Activated T-helper 1 cell treated with anti-CD3 and anti-CD28 coated beads, Interleukin-12 subunit alpha, Interleukin-12 subunit beta, Interleukin-2, Interleukin-4 antibody, amounts not matched to agents 30 ng/mL and 10 ng/mL and 1 ng/mL, durations not matched to agents 14 hours and 24 hours and 36 hours (primary cell): ENCODE measurements around the gene BTBD9. TPM values are rescaled to one million over a fixed set of nuclear protein-coding genes. Genes with fewer than 3 reads are reported as not detected.

Experiments
- DNase-seq: peaks from one replicate; pipeline ENCODE4 v3.0.0; 2021; ENCODE audit warnings: low spot score
- H3K27ac Mint-ChIP-seq: one replicate; pipeline ENCODE4 v1.8.0; 2021; ENCODE audit warnings: mild to moderate bottlenecking, mixed read lengths
- H3K27me3 Mint-ChIP-seq: one replicate; pipeline ENCODE4 v1.8.0; 2022; ENCODE audit warnings: mild to moderate bottlenecking, moderate library complexity, mixed read lengths; ENCODE audit not compliant: insufficient read depth
- H3K36me3 Mint-ChIP-seq: one replicate; pipeline ENCODE4 v1.8.0; 2021; ENCODE audit warnings: low read depth, mixed read lengths
- H3K4me1 Mint-ChIP-seq: one replicate; pipeline ENCODE4 v1.8.0; 2021; ENCODE audit warnings: low read depth, mixed read lengths
- H3K4me3 Mint-ChIP-seq: one replicate; pipeline ENCODE4 v1.8.0; 2021; ENCODE audit warnings: mild to moderate bottlenecking, moderate library complexity, mixed read lengths
- H3K9me3 Mint-ChIP-seq: one replicate; pipeline ENCODE4 v1.8.0; 2021; ENCODE audit warnings: mixed read lengths
- intact Hi-C: fragments of 100-400 bp; cut with micrococcal nuclease; formaldehyde crosslinking; loops from one replicate; pipeline ENCODE4 v1.15.1; 2024
- total RNA-seq: library from RNA; stranded (reverse); gene quantifications from 2 replicates; pipeline ENCODE4 v1.2.3, GENCODE V29; 2022

BTBD9 gene
- total RNA-seq, 1 donor from 2014 or later = 14.5 TPM

DNA sequence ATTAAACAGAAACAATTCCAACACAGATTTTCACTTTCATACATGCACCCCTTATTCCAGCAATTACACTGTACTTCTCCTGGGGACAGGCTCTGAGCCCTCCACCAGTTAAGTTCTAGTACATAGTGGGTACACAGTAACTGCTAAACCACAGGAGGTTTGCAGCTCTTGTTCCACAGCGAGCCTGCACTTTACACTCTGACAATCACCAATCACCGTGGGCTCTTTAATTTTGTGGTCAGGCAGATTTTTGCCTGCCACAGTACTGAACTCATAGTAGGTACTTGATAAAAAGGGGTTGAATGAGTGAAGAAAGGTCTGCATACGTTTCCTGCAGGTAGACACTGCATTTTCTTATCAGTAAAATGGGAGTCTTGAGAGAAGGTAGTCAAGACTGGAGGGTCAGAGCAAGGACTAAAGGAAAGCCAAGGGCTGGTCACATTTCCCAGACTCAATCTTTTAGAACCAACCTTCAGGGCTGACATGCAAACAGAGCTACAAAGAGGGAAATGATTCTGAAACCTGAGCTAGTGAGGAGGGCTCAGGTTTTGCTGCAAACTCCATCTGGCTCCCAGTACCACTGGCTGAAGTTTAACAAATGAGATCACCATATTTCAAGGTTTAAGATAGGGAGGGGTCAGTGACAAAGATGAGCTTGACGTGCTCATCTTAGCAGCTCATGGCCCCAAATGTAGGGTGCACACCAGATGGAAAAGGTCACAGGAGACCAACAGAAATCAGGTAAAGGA lies 404.6 kb downstream of the BTBD9 start:
- Mint-ChIP-seq H3K27me3 (no peaks in the 10 kb centered on the region), H3K4me1 (no peaks in the 10 kb centered on the region), H3K4me3 (no peak overlapping the region), H3K27ac (no peak overlapping the region), H3K36me3 (no peaks in the 10 kb centered on the region), H3K9me3 (no peaks in the 10 kb centered on the region)
- DNase-seq = no peak
- intact Hi-C loops = no loop called here

DNA sequence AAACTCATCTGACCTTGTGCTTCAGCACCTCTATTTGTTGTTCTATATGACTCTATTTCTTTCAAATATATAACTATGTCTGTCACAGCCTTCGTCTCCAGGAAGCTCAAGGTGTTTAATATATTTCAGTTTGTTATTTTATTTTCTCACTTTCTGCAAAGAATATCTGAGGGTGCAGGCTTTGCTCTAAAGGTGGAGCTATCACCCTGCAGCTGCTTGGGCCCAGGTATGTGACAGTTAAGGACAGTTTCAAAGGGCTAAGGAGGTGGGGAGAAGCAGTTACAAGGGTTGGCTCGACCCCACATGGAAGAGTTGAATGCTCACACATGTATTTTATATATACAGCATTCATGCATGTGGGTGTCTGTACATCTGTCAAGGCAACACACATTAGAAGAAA lies 405.6 kb downstream of the BTBD9 start:
- Mint-ChIP-seq H3K4me1 (no peaks in the 10 kb centered on the region), H3K36me3 (no peaks in the 10 kb centered on the region), H3K9me3 (no peaks in the 10 kb centered on the region), H3K4me3 (no peak overlapping the region), H3K27ac (no peak overlapping the region), H3K27me3 (no peaks in the 10 kb centered on the region)
- no peak for DNase-seq
- intact Hi-C loops = no loop called here

DNA sequence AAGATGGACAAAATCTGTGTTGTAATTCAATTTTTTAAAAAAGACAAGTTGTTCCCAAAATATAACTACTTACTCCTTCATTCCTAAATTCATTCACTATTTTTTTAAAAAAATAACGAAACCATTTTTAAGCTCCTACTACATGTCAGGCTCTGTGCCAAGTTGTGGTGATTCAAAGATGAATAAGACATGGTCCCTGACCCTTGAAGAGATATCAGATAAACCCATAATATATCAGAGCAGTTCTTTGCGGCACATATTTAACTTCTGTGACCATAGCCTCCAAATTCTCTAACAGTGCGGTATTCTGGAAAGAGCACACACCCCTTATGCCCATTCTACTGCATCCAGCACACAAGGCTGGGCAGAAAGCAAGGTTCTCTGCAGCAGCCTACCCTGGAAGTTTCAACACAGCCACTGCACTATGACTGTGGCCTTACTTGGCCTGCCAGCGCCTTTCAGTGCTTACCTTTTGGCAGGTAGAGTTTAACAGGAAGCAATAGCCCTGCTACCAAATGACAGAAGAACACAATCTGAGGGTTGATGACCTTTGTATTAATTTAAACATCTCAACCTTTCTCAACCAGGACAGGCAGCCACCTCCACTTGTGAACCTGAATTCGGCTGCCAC lies 406.5 kb downstream of the BTBD9 start:
- H3K4me1 Mint-ChIP-seq = no peaks in the 10 kb centered on the region
- DNase-seq = no peak
- H3K27ac Mint-ChIP-seq = no peak overlapping the region
- no peaks in the 10 kb centered on the region for H3K36me3 Mint-ChIP-seq
- intact Hi-C loops = no loop called here
- H3K9me3 Mint-ChIP-seq = no peaks in the 10 kb centered on the region
- no peak overlapping the region for H3K4me3 Mint-ChIP-seq
- no peaks in the 10 kb centered on the region for H3K27me3 Mint-ChIP-seq

DNA sequence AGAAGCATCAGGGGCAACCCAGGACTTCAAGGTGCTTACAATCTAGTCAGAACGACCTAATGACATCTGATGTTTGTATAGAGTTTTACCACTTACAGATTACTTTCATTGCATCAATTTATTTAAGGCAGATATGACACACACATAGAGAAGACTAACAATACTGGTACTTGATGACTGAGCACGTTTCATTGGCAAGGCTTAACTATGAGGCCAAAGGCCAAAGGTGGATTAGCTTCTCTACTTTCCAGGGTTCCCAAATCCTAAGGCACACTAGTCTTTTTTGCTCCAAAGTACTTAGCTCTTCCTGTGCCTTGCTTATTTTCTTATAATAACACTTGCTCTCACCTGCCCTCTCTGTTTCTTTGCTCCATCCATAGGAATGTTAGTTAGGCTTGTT lies 414.0 kb downstream of the BTBD9 start:
- no peak for DNase-seq
- no peak overlapping the region for H3K27ac Mint-ChIP-seq
- H3K9me3 Mint-ChIP-seq = no peaks in the 10 kb centered on the region
- H3K4me3 Mint-ChIP-seq = no peak overlapping the region
- intact Hi-C loops = no loop called here
- H3K4me1 Mint-ChIP-seq = no peaks in the 10 kb centered on the region
- no peaks in the 10 kb centered on the region for H3K36me3 Mint-ChIP-seq
- no peaks in the 10 kb centered on the region for H3K27me3 Mint-ChIP-seq

DNA sequence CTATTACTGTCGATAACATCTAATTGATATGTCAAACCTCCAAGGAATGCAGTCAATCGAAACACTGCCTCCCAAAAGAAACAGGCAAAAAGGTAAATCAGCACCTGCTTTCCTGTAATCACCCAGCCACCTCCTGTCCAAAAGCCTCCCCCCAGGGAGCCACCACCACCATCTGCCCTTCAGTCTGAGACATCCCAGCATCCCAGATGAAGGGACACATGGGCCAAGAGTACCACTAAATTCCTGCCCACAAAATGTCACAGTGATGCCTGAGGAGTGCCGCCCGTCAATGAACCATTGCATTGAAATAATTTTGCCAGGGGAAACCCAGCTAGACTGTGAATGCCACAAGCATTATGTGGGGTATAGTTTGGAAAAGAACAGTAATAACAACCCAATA lies 418.5 kb downstream of the BTBD9 start:
- no peak overlapping the region for H3K27ac Mint-ChIP-seq
- no peak for DNase-seq
- no peaks in the 10 kb centered on the region for H3K36me3 Mint-ChIP-seq
- H3K27me3 Mint-ChIP-seq = no peaks in the 10 kb centered on the region
- peaks cover 3% of the 10 kb centered on the region for H3K9me3 Mint-ChIP-seq
- intact Hi-C loops = no loop called here
- no peaks in the 10 kb centered on the region for H3K4me1 Mint-ChIP-seq
- no peak overlapping the region for H3K4me3 Mint-ChIP-seq

DNA sequence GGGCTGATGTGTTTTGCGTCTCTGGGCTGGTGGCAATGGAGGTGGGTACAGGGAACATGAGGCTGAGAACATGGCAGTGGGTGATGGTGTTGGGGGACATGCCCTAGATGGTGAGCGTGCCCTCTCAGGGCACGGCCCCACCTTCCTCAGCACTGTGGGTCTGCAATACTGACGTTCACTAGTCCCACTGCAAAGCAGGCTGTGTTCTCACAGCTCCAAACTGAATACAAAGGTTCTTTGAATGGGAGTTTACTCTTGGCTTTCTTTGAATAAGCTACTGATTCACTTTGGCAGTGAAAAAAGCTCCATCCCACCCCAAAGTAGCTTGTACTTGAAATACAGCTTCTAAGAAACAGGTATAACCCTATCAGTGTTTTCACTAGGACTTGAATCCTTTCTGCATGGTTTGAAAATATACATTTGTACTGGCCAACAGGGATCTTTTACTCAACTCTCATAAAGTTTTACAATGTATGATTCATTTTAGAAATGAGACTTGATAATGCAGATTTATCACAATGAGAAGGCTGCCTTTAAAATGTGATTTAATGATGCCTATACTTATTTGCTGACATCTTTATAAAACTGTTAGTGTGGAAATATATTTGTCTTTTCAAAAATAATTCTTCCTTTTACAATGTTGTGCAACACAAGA lies 419.5 kb downstream of the BTBD9 start:
- Mint-ChIP-seq H3K36me3 (no peaks in the 10 kb centered on the region), H3K4me3 (no peak overlapping the region), H3K27ac (no peak overlapping the region), H3K9me3 (peaks cover 3% of the 10 kb centered on the region), H3K4me1 (no peaks in the 10 kb centered on the region), H3K27me3 (no peaks in the 10 kb centered on the region)
- intact Hi-C loops = no loop called here
- no peak for DNase-seq

DNA sequence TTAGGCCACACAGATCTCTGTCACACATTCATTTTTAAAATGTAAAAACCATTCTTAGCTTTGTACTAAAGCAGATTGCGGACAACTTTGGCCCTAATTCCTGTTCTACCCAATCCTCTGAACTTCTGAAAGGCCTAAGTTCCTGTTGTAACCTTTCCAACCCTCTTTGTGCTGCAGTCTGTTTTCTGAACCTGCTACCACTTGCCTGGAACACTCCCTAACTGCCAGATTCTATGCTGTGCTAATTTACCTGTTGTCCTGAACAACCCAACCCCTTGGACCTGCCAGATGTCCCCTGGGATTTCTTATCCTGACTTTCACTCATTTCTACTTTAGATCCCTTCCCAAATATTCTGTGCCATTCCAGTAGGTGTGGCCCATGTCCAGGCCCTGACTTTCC lies 421.5 kb downstream of the BTBD9 start:
- peaks cover 3% of the 10 kb centered on the region for H3K9me3 Mint-ChIP-seq
- H3K4me1 Mint-ChIP-seq = no peaks in the 10 kb centered on the region

DNA sequence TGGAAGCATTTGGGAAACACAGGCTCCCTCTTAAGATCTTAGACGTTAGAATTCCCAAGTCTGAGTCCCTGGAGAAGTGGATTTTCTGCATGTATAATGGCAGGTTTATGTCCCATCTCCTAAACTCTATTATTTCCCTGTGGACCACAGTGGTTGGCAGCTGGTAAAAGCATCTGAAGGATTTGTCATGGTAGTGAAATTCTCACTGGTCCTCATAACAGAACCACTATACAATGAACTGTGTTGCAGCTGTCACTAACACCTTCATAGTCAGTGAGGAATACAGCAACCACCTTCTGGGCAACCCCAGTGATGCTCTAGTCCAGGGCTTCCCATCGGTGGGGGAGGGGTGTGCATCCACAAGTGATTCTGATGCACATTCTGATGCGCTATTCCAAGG lies 423.3 kb downstream of the BTBD9 start:
- Mint-ChIP-seq H3K4me3 (no peak overlapping the region), H3K27ac (no peak overlapping the region), H3K27me3 (no peaks in the 10 kb centered on the region), H3K4me1 (no peaks in the 10 kb centered on the region), H3K36me3 (no peaks in the 10 kb centered on the region), H3K9me3 (peaks cover 3% of the 10 kb centered on the region)
- intact Hi-C loops = no loop called here
- no peak for DNase-seq

More for the DNA sequence above, 421.5 kb downstream of the BTBD9 start:
- DNase-seq = no peak
- no peak overlapping the region for H3K4me3 Mint-ChIP-seq
- H3K27me3 Mint-ChIP-seq = no peaks in the 10 kb centered on the region
- H3K36me3 Mint-ChIP-seq = no peaks in the 10 kb centered on the region
- no peak overlapping the region for H3K27ac Mint-ChIP-seq
- intact Hi-C loops = no loop called here

DNA sequence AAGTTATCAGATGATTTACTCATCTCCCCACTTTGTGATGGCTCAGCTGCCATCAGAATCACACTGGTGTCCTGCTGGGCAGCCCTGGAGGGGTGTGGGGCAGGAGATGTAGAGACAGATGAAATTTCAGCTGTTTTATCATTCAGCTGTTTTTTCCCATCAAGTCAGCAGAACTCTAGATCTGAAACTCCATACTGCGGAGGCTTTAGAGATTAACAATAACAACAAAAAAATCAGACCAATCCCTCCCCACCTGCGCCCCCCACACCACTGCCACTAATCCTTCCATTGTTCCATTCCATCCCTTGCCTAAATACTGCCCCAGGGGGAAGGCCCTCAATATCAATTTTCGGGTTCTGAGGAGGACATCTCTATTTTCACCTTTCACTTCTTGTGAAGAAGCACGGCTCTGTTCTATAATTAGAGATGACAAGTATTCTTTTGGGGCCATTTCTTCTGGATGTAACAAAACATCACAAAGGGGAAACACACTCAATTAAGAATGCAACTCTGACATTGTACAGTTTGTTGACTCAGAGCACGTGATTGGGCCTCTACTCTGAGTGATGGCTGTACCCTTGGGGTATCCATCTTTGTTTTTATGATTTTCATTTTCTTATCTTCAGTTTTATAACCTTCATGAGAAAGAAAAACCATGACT lies 423.9 kb downstream of the BTBD9 start:
- peaks cover 3% of the 10 kb centered on the region for H3K9me3 Mint-ChIP-seq

DNA sequence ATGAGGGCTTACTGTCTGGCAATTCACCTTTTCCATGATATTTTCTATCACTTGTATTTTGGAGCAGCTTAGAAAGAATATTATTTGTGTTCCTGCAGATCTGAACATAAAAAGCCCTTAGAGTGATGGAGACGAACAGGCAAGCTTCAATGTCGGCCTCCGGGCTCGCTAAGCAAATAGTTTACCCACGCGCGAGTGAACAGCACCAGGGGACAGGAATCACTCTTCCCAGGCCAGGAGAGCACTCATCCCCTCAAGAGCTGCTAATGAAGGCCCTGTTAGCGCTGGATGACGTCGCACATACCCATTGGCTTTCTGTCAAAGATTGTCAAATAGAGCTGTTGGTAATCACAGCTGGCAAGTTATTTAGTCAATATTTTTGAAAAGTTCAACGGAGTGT lies 424.5 kb downstream of the BTBD9 start:
- Mint-ChIP-seq H3K4me3 (no peak overlapping the region), H3K27me3 (no peaks in the 10 kb centered on the region), H3K27ac (no peak overlapping the region), H3K4me1 (no peaks in the 10 kb centered on the region), H3K36me3 (no peaks in the 10 kb centered on the region), H3K9me3 (peaks cover 3% of the 10 kb centered on the region)
- no peak for DNase-seq
- intact Hi-C loops = no loop called here

More for the DNA sequence above, 423.9 kb downstream of the BTBD9 start:
- Mint-ChIP-seq H3K36me3 (no peaks in the 10 kb centered on the region), H3K27me3 (no peaks in the 10 kb centered on the region), H3K4me1 (no peaks in the 10 kb centered on the region), H3K27ac (no peak overlapping the region), H3K4me3 (no peak overlapping the region)
- DNase-seq = no peak
- intact Hi-C loops = no loop called here

DNA sequence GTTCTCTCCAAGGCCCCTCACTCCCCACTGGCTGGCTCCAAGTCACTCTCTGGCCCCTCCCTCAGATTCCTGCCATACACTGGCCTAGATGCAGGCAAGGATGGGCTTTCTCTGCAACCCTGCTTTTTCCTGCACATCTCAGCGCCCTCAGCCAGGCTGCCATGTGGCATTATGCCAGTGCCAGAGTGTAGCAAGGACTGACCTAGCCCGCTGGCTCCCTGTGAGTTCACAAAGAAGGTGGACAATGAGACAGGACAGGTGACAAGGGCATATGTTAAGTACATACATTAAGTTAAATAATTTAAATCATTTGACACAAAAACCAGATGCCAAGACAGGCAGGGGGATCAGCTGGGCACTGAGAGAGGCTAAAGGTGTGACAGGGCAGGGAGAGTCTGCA lies 425.6 kb downstream of the BTBD9 start:
- H3K27me3 Mint-ChIP-seq = no peaks in the 10 kb centered on the region
- H3K9me3 Mint-ChIP-seq = no peaks in the 10 kb centered on the region
- no peaks in the 10 kb centered on the region for H3K36me3 Mint-ChIP-seq
- no peak overlapping the region for H3K27ac Mint-ChIP-seq
- intact Hi-C loops = no loop called here
- no peak overlapping the region for H3K4me3 Mint-ChIP-seq
- DNase-seq = no peak
- no peaks in the 10 kb centered on the region for H3K4me1 Mint-ChIP-seq

DNA sequence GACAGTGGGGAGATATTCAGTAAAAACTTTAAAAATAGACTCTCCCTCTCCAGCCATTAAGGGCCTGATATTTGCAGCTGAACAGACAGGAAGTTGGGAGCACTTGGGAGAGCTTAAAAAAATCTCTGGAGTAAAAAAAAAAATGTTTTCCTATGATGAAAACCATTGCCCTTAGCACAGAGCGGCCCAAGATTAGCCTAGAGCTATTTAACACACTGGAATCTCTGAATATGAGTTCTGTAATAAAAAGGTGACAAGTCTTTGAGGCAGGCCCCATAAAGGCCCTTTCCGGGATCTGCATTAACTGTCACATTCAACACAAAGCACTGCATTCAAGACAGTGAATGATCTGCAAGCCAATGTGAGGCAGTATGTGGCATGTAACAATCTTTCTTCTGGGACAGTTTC lies 426.5 kb downstream of the BTBD9 start:
- Mint-ChIP-seq H3K4me3 (no peak overlapping the region), H3K9me3 (no peaks in the 10 kb centered on the region), H3K27ac (no peak overlapping the region)

DNA sequence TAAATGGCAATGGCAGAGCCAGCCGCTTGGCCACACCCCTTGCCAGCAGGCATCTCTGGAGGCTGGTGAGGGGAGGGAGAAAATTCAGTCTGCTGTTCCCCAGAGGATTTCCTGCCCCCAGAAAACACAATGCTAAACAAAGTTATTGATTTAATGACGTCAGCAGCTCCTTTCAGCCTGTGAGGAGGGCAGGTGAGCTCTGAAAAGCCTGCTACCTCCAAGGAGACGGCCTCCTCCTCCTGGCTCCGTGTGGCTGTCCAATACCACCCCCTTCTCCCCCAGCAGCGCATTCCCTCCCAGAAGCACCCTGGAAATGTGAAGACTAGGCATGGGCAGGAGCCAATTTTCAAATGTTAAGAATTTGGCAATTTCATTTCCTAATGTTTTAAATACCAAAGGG lies 427.1 kb downstream of the BTBD9 start:
- intact Hi-C loops = no loop called here
- no peaks in the 10 kb centered on the region for H3K4me1 Mint-ChIP-seq
- no peak for DNase-seq
- H3K27me3 Mint-ChIP-seq = no peaks in the 10 kb centered on the region
- no peak overlapping the region for H3K4me3 Mint-ChIP-seq
- no peak overlapping the region for H3K27ac Mint-ChIP-seq
- no peaks in the 10 kb centered on the region for H3K9me3 Mint-ChIP-seq
- H3K36me3 Mint-ChIP-seq = no peaks in the 10 kb centered on the region

More for the DNA sequence above, 426.5 kb downstream of the BTBD9 start:
- Mint-ChIP-seq H3K4me1 (no peaks in the 10 kb centered on the region), H3K27me3 (no peaks in the 10 kb centered on the region), H3K36me3 (no peaks in the 10 kb centered on the region)
- intact Hi-C loops = no loop called here
- no peak for DNase-seq
